Fibroblast of lung (primary cell): ENCODE results near the gene LKAAEAR1. TPM values are rescaled to one million over a fixed set of nuclear protein-coding genes. Genes with fewer than 3 reads are reported as not detected.
A peak's percentile ranks its signal among the peaks of the same experiment; 100 is the strongest.

Source experiments
- DNase-seq, 2 donors: peaks; one replicate each; pipeline versions ENCODE4 v3.0.0 to v3.0.0-alpha.2; 2010; ENCODE audit warnings: low read depth in 2 of 2
- H2AFZ ChIP-seq: 2 replicates; pipeline ENCODE4 v1.5.1; 2012; ENCODE audit warnings: low read length, control low read depth, inconsistent platforms
- H3K27ac ChIP-seq: 2 replicates; pipeline ENCODE4 v1.5.1; 2011; ENCODE audit warnings: low read length, control low read depth; ENCODE audit not compliant: insufficient read depth
- H3K27me3 ChIP-seq: 2 replicates; pipeline ENCODE4 v1.5.1; 2011; ENCODE audit warnings: mild to moderate bottlenecking, low read length; ENCODE audit not compliant: control insufficient read depth, insufficient read depth
- H3K36me3 ChIP-seq: 2 replicates; pipeline ENCODE4 v1.5.1; 2011; ENCODE audit warnings: low read length; ENCODE audit not compliant: control insufficient read depth, insufficient read depth
- H3K4me1 ChIP-seq: 2 replicates; pipeline ENCODE4 v1.5.1; 2011; ENCODE audit warnings: low read length; ENCODE audit not compliant: control insufficient read depth, insufficient read depth; ENCODE audit errors: extremely low read depth
- H3K4me2 ChIP-seq: 2 replicates; pipeline ENCODE4 v1.5.1; 2011; ENCODE audit warnings: low read length, control low read depth; ENCODE audit not compliant: insufficient read depth; ENCODE audit errors: extremely low read depth
- H3K4me3 ChIP-seq, 4 experiments: fragments of 200-600 bp in 1 of 4; sonication (generic) in 1 of 4; replicated peaks in 1 of 4; 2 replicates each; pipeline ENCODE4 v1.5.1; 2011 to 2016; ENCODE audit warnings: low read length in 4 of 4, low read depth in 3 of 4, mild to moderate bottlenecking in 3 of 4, control low read depth in 2 of 4, inconsistent platforms in 1 of 4, mixed read lengths in 1 of 4; ENCODE audit not compliant: insufficient read depth in 1 of 4; ENCODE audit errors: control extremely low read depth in 1 of 4
- H3K79me2 ChIP-seq: 2 replicates; pipeline ENCODE4 v1.5.1; 2012; ENCODE audit warnings: mild to moderate bottlenecking, low read length, inconsistent platforms; ENCODE audit not compliant: control insufficient read depth, insufficient read depth
- H3K9ac ChIP-seq: 2 replicates; pipeline ENCODE4 v1.5.1; 2011; ENCODE audit warnings: mild to moderate bottlenecking, low read length, control low read depth; ENCODE audit not compliant: insufficient read depth
- H3K9me3 ChIP-seq: 2 replicates; pipeline ENCODE4 v1.5.1; 2012; ENCODE audit warnings: low read depth, low read length; ENCODE audit not compliant: control insufficient read depth, insufficient read depth
- H4K20me1 ChIP-seq: 2 replicates; pipeline ENCODE4 v1.5.1; 2011; ENCODE audit warnings: low read length; ENCODE audit not compliant: control insufficient read depth, insufficient read depth; ENCODE audit errors: extremely low read depth
- CTCF ChIP-seq, 2 donors: IDR thresholded peaks in 1 of 2; conservative IDR thresholded peaks in 1 of 2; 1 replicate in 1 of 2; 2 replicates in 1 of 2; pipeline ENCODE4 v1.5.1; 2011 to 2012; ENCODE audit warnings: low read length in 2 of 2, control low read depth in 1 of 2, inconsistent platforms in 1 of 2, low read depth in 1 of 2, mild to moderate bottlenecking in 1 of 2
- EZH2 ChIP-seq: IDR thresholded peaks from 2 replicates; pipeline ENCODE4 v1.5.1; 2012; ENCODE audit warnings: low read length, control low read depth, mild to moderate bottlenecking; ENCODE audit errors: missing control alignments
- polyA plus RNA-seq, 2 donors: library from polyadenylated mRNA; depleted of rRNA in 1 of 2; stranded (reverse) in 1 of 2; unstranded in 1 of 2; fragments of >200 nt; gene quantifications; 2 replicates each; pipeline ENCODE4 v1.2.1, GENCODE V29; 2011 to 2012; ENCODE audit warnings: missing spikeins in 1 of 2
- total RNA-seq: library from RNA; depleted of rRNA; stranded (reverse); fragments of >200 nt; gene quantifications from 2 replicates; pipeline ENCODE4 v1.2.1, GENCODE V29; 2014

Gene LKAAEAR1
- total and polyA plus RNA-seq, 2 donors (not counting 1 experiment from before 2014, with no cell fraction given) = not detected

- Histone ChIP-seq H3K9ac (no peak overlapping the region), H3K4me2 (no peak overlapping the region), H4K20me1 (no peaks in the 10 kb centered on the region), H3K36me3 (no peaks in the 10 kb centered on the region), H3K27me3 (peaks cover 24% of the 10 kb centered on the region), H3K27ac (no peak overlapping the region), H3K4me1 (peaks cover 5% of the 10 kb centered on the region), H2AFZ (no peak overlapping the region), H3K79me2 (no peaks in the 10 kb centered on the region), H3K4me3 (no peak overlapping the region), H3K9me3 (no peaks in the 10 kb centered on the region)
- TF ChIP-seq CTCF (conservative IDR thresholded peaks at IDR 0.05 in 1 of 2, IDR thresholded peaks at IDR 0.05 in 1 of 2; ENCODE audit: low read depth in 1 of 2, low read length in 2 of 2) (no peak), EZH2 (no peak)
- DNase-seq = no peak
These were observed 2.6 kb upstream of the LKAAEAR1 start for GRCh38 chr20:64086801-64087200.

- DNase-seq = no peak
- H4K20me1 ChIP-seq = no peaks in the 10 kb centered on the region
- H2AFZ ChIP-seq = no peak overlapping the region
- H3K27me3 ChIP-seq = peaks cover 24% of the 10 kb centered on the region
- no peak overlapping the region for H3K4me2 ChIP-seq
- H3K79me2 ChIP-seq = no peaks in the 10 kb centered on the region
- peaks cover 5% of the 10 kb centered on the region for H3K4me1 ChIP-seq
- no peak overlapping the region for H3K9ac ChIP-seq
- TF ChIP-seq EZH2 = peak; percentile 86
- TF ChIP-seq CTCF (conservative IDR thresholded peaks at IDR 0.05 in 1 of 2, IDR thresholded peaks at IDR 0.05 in 1 of 2; ENCODE audit: low read depth in 1 of 2, low read length in 2 of 2) = no peak
- H3K9me3 ChIP-seq = no peaks in the 10 kb centered on the region
- no peak overlapping the region for H3K27ac ChIP-seq
- no peak overlapping the region for H3K4me3 ChIP-seq
- H3K36me3 ChIP-seq = no peaks in the 10 kb centered on the region
These were observed 521 bp upstream of the LKAAEAR1 start for GRCh38 chr20:64084685-64085152.

- no peak overlapping the region for H2AFZ ChIP-seq
- peak overlapping the region; percentile 70 for H3K4me2 ChIP-seq
- DNase-seq = peak; percentile 65 to 79
These were observed 807 bp downstream of the LKAAEAR1 start for GRCh38 chr20:64083378-64083803.

More at GRCh38 chr20:64083378-64083803, 807 bp downstream of the LKAAEAR1 start:
- H3K36me3 ChIP-seq = no peaks in the 10 kb centered on the region
- H4K20me1 ChIP-seq = no peaks in the 10 kb centered on the region
- no peaks in the 10 kb centered on the region for H3K9me3 ChIP-seq
- no peak overlapping the region for H3K9ac ChIP-seq
- no peak overlapping the region for H3K27ac ChIP-seq
- H3K4me1 ChIP-seq = peaks cover 8% of the 10 kb centered on the region
- H3K79me2 ChIP-seq = no peaks in the 10 kb centered on the region
- TF ChIP-seq EZH2 = no peak
- TF ChIP-seq CTCF (conservative IDR thresholded peaks at IDR 0.05 in 1 of 2, IDR thresholded peaks at IDR 0.05 in 1 of 2; ENCODE audit: low read depth in 1 of 2, low read length in 2 of 2) = peak; percentile 37 to 48
- H3K4me3 ChIP-seq = peak overlapping the region in 1 of 4 experiments; percentile 50
- H3K27me3 ChIP-seq = peaks cover 24% of the 10 kb centered on the region
